Eye (tissue), 1 donor: ENCODE results near the gene HNRNPR.
"Not testable (repeated sequence)": the region's sequence is repeated elsewhere in the genome, so short reads cannot be mapped to it uniquely, and the experiment has no call there.

Experiments
- DNase-seq: peaks from one replicate; pipeline ENCODE4 v3.0.0-alpha.2; 2015

HNRNPR gene

DNA sequence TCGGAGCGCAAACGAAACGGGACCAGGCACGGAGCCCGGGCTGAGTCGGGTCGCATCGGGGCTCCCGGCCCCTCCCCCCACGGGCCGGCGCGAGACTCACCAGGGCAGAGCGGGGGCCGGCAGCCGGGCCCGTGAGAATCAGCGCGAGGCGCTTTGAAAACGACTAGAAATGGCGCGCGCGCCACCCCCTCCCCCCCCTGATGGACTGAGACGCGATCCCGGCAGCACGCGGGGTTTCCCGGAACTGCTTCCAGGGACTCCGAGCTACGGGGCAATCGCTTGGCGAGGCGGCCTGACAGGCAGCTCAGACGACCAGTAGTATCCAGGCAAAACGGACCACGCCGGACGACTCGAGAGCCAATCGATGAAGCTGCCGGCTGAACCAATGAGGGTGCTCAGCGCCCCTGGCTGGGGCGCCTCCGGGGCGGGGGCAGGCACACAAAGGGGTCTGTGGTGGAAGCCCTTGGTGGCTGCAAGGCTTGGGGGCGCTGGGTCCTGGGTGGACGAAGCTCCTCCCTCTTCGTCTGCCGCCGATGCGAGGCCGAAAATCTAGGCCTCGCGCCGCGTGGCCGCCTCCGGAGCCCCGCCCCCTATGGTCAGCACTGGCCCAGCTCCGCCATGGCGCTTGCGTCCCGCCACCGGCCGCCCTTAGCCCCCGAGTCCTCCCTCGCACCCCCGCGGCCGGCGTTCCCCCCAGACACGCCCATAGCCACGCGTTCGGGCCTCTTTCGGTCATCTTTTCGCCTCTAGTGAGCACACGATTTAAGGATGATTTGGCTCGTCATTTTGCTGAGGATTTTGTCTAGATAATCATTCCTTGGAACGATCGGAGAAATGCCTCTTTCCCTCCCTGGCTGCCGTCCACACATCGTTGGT lies at the start of gene HNRNPR:
HNRNPR (minus strand) TSS at position 174 of the 876 bp plus-strand sequence. CDS start 3,276 bp downstream, outside the sequence.
- DNase-seq: peak; percentile 100

DNA sequence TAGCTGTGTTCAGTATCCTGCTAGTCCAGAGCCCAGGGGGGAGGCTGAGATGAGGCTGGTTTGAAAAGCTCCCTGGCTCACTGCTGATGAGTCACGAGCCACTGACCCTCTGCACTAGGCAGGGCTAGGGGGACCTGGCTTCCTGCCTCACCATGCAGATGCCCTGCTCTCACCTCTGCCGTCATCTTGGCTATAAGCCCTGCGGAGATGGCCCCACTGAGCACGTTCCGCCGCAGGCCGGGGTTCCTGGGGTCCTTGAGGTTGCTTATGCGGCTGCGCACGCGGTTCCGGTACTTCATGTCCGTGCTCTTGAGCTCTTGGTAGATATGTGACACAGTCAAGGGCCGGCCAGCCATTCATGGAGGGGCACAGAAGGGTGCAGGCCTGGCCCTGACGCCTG lies 49.6 kb upstream of the HNRNPR start:
- DNase-seq: no peak

DNA sequence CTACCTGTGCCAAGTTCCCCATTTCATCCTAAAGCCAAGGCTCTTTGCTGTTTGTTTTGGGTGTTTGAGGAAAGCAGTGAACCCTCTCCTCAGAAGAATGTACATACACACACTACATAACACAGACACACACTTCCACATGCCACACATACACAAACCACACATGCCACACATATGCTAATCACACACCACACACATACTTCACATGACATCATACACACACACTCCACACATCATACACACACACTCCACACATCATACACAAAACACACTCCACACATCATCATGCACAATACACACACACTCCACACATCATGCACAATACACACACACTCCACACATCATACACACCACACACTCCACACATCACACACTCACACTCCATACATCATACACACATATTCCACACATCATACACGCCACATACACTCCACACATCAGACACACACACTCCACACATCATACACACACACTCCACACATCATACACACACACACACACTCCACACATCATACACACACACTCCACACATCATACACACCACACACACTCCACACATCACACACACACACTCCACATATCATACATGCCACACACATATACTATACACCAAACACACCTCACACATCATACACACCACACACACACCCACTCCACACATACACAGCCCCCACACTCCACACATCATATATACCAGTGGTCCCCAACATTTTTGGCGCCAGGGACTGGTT lies 48.2 kb upstream of the HNRNPR start:
- no peak for DNase-seq

DNA sequence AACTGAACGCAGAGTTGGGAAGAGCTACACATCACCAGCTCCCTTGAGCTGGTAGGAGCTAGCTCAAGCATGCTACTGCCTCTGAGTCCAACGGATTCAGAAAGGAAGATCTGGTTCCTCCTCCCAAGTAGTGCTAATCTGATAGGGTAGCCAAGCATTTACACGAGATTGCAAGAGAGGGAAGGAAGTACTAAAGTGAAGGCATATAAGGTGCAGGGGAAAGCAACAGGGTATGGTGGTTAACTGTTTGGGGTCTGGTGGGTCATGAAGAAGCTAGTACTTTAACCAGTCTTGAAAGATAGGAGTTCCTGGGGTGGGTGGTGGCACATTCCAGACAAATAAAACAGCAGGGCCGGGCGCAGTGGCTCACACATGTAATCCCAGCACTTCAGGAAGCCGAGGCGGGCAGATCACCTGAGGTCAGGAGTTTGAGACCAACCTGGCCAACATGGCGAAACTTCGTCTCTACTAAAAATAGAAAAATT lies 45.8 kb upstream of the HNRNPR start:
- DNase-seq: no peak

DNA sequence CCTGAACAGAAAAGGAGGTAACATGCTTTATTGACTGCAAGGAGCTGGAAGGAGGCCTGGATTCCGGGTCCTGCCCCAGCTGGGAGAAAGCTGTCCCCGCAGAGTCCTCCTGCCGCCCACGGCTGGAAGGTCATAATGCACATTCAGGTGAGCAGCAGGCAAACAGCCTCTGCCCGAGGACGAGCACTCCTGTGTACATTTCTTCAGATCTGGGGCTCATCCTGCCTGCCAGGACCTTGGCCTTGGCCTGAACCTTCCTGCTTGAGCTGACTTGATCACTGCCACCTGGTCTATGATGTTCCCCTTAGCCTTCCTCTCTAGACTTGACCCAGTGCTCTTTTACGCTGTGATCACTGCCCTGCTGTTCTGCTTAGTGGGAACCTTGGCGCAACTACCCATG lies 43.4 kb upstream of the HNRNPR start:
- no peak for DNase-seq

DNA sequence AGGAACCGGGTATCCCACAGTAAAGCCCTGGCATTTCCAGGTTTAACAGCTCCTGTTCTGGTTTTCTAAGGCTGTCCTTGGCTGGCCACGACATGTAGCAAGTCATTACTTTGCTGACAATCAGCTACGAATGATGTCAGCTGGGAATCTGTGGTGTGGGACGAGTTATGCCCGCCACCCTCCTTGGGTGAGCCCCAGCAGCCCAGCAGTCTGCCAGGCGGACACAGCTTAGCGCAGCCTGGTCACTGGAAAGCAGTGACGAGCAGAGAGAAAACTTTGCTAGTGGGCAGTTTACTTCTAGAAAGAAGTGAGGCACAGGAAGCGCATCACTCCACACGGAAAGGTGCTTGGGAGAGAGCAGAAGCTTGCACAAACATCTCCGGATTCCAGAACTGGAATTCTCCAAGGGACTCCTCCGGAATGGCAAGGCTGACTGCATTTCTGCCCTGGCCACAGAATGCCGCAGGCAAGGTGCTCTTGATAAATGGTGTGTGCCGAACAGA lies 41.1 kb upstream of the HNRNPR start:
- DNase-seq: no peak

DNA sequence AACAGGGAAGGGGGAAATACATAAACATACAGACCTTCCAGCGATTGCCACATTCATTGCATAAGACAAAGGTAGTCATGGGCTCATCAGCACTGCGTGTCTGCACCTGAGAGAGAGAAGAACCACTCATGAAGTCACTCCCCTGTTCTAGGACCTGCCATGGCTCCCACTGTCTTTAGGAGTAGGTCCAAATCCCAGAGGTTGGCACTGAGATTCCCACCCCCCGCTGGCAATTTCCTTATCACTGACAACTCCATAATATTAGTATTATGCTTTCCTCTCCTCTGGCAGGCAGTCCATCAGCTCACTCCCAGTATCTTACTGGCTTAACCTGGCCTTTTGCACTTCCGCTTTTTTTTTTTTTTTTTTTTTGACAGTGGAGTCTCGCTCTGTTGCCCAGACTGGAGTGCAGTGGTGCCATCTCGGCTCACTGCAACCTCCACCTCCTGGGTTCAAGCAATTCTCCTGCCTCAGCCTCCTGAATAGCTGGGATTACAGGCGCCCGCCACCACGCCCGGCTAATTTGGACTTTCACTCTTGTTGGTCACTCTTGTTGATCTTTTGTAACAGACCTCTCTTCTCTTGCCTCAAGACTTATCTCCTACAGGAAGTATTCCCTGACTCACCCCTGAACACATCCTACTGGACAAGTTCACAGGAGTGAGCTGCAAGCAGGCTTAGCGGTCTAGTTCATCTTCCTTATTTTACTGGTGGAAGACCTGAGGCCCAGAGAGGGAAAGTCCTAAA lies 40.4 kb upstream of the HNRNPR start:
- no peak for DNase-seq

DNA sequence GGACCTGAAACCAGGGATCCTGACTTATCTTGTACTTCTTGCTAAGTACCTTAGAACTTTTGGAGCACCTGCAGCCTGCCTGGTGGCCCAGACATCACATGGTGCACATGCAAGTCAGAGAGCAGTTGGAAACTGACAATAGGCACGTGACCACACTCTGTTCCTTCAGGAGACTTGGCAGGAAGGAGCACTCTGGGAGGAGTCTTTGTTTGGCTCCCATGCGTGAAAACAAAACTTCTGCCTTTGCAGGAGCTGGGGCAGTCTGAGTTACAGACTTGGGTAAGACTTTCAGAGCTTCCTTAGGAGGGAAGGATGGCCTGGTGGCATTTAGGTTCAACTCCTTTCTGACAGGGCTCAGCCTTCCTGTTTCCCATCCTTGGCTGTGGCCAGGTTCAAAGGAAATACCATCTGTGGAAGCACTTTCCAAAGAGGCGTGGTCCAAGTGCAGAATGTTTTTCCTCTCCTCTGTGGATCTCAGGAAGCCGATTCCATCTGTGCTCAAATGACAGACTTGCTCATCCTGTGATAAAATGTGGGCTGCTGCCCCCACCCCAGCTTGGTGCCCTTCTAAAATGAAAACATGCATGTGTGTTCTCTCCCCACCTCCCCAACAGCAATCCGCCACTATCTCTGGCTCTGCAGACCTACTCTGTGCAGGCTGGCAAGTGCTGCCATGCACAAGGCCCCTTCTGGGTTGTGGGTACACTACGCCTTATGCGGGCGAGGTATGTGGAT lies 39.7 kb upstream of the HNRNPR start:
- DNase-seq: no peak

DNA sequence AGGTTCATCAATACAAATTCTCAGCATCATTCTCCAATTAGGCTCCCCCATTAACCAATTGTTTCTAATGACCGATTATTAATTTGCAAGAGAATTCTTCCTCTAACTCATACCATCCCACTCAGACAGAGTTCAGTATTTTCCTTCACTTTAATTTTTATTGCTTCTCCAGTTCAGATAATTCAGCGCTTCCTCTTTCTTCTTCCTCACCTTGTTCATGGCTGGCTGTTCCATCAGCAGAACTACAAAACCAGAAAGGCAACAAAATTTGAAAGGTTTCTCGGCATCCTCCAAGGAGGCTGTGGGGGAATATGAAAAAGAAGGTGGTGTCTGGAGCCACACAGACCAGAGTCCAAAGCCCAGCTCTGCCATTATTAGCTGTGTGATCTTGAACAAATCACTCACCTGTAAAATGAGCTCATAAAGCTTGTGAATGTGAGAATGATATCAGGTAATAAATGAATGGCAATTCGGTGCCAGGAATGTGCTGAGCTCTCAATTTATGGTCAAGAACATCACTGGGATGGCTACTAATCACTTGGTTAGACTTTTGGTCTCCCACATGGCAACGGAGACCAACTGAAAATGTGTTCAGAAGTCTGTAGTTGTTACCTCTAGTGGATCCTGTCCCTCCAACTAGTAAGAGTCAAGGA lies 37.3 kb upstream of the HNRNPR start:
- DNase-seq: no peak

DNA sequence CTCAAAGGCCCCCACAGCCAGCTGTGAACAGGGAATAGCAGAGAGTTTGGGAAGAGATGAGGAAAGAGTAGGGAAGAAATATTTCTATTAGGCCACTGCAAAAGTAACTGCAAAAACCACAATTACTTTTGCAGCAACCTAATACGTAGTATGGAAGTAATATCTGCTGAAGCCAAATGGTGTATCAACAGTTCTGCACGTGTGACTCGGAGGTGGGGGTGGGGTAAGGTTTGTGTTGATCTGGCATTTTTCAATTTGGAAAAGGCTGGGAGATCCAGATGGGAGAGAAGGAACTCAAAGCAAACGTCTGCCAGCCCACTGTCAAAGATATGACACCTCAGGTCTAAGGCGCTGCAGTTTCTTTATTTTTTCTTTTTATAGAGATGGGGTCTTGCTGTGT lies 36.6 kb upstream of the HNRNPR start:
- no peak for DNase-seq

DNA sequence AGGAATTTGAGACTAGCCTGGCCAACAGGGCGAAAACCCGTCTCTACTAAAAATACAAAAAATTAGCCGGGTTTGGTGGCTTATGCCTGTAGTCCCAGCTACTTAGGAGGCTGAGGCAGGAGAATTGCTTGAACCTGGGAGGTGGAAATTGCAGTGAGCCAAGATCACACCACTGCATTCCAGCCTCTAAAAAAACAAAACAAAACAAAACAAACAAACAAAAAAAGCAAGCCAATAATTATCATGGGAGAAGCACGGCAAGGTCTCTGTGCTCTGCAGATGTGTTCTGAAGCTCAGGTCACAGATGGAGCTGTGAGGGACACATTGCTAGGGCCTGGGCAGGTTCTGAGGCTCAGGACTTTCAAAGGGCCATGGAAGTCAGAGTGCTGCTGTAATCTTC lies 36.2 kb upstream of the HNRNPR start:
- DNase-seq: not testable (repeated sequence)

DNA sequence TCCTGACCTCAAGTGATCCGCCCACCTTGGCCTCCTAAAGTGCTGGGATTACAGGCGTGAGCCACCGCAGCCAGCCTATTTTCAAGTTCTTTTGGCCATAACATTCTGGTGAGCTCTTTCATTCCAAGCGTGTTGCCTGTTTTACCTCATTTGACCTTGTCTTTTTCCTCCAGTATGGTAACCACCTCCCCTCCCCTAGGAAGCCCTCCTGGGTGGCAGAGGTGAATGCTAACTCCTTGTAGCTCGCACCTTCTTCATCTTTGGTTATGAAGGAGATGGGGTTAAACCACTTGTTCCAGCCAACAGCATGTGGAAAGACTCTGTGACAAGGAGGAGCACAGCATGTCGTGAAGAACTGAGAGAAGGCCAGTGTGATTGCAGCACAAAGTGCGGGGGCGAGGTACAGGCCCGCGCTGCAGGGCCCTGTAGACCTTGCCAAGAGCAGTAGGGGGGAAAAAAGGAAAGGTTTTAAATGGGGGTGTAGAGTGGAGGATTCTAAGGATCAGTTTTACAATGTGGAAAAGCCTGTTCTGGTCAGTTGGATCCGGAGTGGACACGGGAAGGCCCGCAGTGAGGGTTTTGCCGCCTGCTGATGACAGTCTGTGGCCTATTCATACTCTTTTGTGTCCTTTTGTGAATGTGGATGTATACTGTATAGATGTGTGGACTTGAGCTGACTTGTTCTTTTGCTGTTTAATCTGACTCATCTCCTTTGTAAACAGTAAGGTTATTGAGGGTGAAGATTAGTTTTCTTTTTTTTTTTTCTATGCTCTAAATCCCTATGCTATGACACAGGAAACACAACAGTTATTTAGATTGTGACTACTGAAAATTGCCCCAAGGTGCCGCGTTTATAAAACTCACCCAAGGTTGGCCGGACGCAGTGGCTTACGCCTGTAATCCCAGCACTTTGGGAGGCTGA lies 33.1 kb upstream of the HNRNPR start:
- DNase-seq: no peak

DNA sequence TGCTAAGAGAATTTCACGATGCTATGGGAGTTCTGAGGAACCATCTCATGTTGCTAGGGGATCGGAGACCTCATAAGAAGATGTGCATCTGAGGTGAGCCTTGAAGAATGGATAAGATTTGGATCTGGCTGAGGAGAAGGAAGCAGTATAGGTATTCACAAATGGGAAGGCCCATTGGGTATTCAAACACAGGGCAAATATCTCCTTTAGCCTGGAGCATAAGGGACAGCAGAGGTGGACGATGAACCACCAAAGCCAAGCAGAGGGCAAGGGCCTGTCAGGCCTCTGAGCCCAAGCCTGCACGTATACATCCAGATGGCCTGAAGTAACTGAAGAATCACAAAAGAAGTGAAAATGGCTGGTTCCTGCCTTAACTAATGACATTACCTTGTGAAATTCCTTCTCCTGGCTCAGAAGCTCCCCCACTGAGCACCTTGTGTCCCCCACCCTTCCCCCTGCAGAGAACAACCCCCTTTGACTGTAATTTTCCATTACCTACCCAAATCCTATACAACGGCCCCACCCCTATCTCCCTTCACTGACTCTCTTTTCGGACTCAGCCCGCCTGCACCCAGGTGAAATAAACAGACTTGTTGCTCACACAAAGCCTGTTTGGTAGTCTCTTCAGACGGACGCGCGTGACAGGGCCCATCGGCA lies 30.1 kb upstream of the HNRNPR start:
- not testable (repeated sequence) for DNase-seq

DNA sequence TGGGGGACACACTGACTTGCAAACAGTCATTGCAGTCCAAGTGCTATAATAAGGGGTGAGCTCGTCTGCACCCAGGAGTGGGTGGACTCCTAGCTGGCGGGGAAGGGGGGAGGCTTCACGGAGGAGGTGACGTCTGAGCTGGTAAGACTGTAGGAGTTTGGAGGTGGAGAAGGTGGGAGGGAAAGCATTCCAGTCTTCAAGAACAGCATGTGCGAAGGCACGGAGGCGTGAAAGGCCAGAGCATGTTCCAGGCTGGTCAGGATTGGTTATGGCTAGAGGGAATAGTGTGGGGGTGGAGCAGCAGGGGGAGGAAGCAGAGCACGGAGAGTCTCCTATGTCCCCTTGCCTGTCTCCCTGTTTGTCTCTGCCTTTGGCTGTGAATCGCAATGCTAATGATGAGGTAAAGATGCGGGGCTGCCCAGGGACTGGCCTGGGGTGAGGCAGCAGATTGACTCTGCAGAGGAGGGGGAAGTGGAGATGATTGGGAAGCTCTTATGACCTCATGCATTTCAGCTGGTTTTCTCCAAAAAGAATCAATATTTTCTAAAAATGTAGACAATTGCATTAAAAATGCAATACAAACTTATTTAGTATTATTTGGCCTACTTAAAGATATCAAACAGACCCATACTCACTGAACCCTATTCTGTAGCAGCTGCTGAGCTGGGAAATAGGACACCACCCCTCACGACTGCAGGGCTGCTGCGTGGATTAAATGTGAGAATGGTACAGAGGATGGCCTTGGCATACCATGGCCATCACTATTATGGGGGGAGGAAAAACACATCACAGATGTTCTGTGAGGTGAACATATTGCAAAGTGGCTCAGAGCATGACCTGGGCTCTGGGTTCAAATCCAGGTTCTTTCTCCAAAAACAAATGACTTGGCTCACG lies 28.1 kb upstream of the HNRNPR start:
- DNase-seq: peak; percentile 49

DNA sequence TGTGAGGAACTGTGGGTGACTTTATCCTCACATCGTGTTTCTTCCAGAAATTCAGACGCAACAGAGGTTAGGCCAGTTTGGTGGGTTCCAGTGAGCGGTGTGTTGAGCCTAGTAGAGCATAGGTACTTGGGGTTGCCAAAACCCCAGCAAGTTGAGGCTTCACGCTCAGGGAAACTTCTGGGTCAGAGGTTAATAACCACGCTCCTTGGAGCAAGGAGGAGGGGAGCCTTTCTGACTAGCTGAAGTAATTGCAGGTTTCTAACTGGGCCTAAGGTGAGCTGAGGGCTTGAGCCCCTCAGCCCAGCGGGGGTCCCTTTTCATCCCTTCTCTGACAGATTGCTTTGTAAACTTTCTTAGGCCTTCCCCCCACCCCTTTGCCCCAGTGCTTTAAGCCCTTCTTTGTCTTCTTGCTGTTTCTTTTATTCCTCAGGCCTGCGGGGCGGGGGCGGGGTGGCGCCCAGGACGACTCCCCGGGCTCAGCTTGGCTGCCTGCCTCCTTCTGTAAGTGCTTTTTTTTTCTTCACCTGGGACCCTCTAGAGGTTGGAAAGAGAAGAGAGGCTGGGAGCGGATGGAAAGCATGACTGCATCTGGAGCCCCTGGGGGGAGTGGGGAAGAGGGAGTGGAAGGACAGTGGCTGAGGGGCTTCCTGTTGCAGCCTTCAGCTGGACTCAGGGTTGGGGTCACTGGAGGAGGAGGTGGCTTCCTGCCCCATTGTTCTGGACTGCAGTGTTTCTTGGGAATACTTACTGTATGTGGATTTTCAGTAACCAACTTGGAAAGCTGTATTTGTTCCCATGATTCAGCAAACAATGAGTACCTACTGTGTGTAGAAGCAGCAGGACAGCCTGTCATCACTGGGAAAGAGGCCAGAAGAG lies 26.9 kb upstream of the HNRNPR start:
- DNase-seq: peak; percentile 89

DNA sequence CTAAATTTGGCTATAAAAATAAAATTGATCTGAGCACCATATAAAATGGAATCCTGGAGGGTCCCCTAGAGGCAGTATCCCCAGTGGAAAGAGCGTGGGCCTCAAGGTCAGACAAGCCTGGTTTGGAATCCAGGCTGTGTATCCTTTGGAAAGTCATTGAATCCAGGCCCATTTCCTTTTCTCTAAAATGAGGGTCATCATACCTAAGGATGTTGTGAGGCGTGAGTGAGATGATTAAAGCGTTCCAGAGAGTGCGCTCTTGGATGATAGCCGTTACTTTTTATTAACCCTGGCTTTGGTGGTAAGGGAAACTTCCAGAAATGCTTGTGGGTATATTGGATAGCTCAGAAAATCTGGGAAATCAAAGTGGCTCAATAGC lies 26.2 kb upstream of the HNRNPR start:
- DNase-seq: no peak

DNA sequence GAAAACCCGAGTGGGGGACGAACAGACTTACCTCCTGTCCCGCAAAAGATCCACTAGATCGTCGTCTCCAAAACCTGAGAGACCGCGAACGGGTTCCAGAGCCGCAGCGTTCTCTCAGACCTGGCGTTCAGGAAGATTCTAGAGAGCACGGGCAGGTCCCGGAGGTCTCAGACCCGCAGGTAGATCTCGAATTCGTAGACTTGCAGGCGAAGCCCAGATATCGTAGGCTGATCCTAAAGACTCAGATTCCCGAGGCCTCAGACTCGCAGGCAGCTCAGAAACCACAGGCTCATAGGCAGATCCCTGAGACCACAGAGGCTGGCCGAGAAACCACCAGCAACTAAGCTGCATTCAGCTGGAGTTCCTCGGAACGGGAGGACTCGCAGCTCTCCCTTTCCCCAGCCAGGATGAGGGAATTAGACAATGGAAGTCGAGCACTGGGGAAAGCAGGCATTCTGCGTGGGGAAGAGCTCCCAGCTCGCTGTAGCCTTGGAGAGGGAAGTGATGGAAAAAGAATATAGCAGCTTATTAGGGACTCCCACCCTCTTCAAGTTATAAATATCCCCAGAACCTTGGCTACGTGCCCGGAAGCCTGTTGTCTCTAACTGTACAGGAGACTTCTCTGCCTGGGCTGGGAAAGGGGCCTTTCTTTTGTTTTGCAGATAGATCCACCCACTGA lies 25.4 kb upstream of the HNRNPR start, which contains the start of gene ZNF436:
ZNF436 (minus strand) TSS at position 502 of the 679 bp plus-strand sequence. CDS start 1,831 bp downstream, outside the sequence.
- DNase-seq: peak; percentile 95
